Fibroblast of lung (primary cell): Measurements from ENCODE around the gene COP1. TPM values are rescaled to one million over a fixed set of nuclear protein-coding genes. Genes with fewer than 3 reads are reported as not detected.

ENCODE experiments used
- DNase-seq, 2 donors: peaks; one replicate each; pipeline versions ENCODE4 v3.0.0 to v3.0.0-alpha.2; 2010; ENCODE audit warnings: low read depth in 2 of 2
- H2AFZ ChIP-seq: 2 replicates; pipeline ENCODE4 v1.5.1; 2012; ENCODE audit warnings: low read length, control low read depth, inconsistent platforms
- H3K27ac ChIP-seq: 2 replicates; pipeline ENCODE4 v1.5.1; 2011; ENCODE audit warnings: low read length, control low read depth; ENCODE audit not compliant: insufficient read depth
- H3K27me3 ChIP-seq: 2 replicates; pipeline ENCODE4 v1.5.1; 2011; ENCODE audit warnings: mild to moderate bottlenecking, low read length; ENCODE audit not compliant: control insufficient read depth, insufficient read depth
- H3K36me3 ChIP-seq: 2 replicates; pipeline ENCODE4 v1.5.1; 2011; ENCODE audit warnings: low read length; ENCODE audit not compliant: control insufficient read depth, insufficient read depth
- H3K4me1 ChIP-seq: 2 replicates; pipeline ENCODE4 v1.5.1; 2011; ENCODE audit warnings: low read length; ENCODE audit not compliant: control insufficient read depth, insufficient read depth; ENCODE audit errors: extremely low read depth
- H3K4me2 ChIP-seq: 2 replicates; pipeline ENCODE4 v1.5.1; 2011; ENCODE audit warnings: low read length, control low read depth; ENCODE audit not compliant: insufficient read depth; ENCODE audit errors: extremely low read depth
- H3K4me3 ChIP-seq, 4 experiments: fragments of 200-600 bp in 1 of 4; sonication (generic) in 1 of 4; replicated peaks in 1 of 4; 2 replicates each; pipeline ENCODE4 v1.5.1; 2011 to 2016; ENCODE audit warnings: low read length in 4 of 4, low read depth in 3 of 4, mild to moderate bottlenecking in 3 of 4, control low read depth in 2 of 4, inconsistent platforms in 1 of 4, mixed read lengths in 1 of 4; ENCODE audit not compliant: insufficient read depth in 1 of 4; ENCODE audit errors: control extremely low read depth in 1 of 4
- H3K79me2 ChIP-seq: 2 replicates; pipeline ENCODE4 v1.5.1; 2012; ENCODE audit warnings: mild to moderate bottlenecking, low read length, inconsistent platforms; ENCODE audit not compliant: control insufficient read depth, insufficient read depth
- H3K9ac ChIP-seq: 2 replicates; pipeline ENCODE4 v1.5.1; 2011; ENCODE audit warnings: mild to moderate bottlenecking, low read length, control low read depth; ENCODE audit not compliant: insufficient read depth
- H3K9me3 ChIP-seq: 2 replicates; pipeline ENCODE4 v1.5.1; 2012; ENCODE audit warnings: low read depth, low read length; ENCODE audit not compliant: control insufficient read depth, insufficient read depth
- H4K20me1 ChIP-seq: 2 replicates; pipeline ENCODE4 v1.5.1; 2011; ENCODE audit warnings: low read length; ENCODE audit not compliant: control insufficient read depth, insufficient read depth; ENCODE audit errors: extremely low read depth
- EZH2 ChIP-seq: IDR thresholded peaks from 2 replicates; pipeline ENCODE4 v1.5.1; 2012; ENCODE audit warnings: low read length, control low read depth, mild to moderate bottlenecking; ENCODE audit errors: missing control alignments
- polyA plus RNA-seq, 2 donors: library from polyadenylated mRNA; depleted of rRNA in 1 of 2; stranded (reverse) in 1 of 2; unstranded in 1 of 2; fragments of >200 nt; gene quantifications; 2 replicates each; pipeline ENCODE4 v1.2.1, GENCODE V29; 2011 to 2012; ENCODE audit warnings: missing spikeins in 1 of 2
- total RNA-seq: library from RNA; depleted of rRNA; stranded (reverse); fragments of >200 nt; gene quantifications from 2 replicates; pipeline ENCODE4 v1.2.1, GENCODE V29; 2014
- TF ChIP-seq, protein P1 (sequence below), 2 donors: IDR thresholded peaks in 1 of 2; conservative IDR thresholded peaks in 1 of 2; 1 replicate in 1 of 2; 2 replicates in 1 of 2; pipeline ENCODE4 v1.5.1; 2011 to 2012; ENCODE audit warnings: low read length in 2 of 2, control low read depth in 1 of 2, inconsistent platforms in 1 of 2, low read depth in 1 of 2, mild to moderate bottlenecking in 1 of 2

Gene COP1
- total and polyA plus RNA-seq, 2 donors (not counting 1 experiment from before 2014, with no cell fraction given), result 42.0 to 48.1 TPM

GRCh38 chr1:176110203-176110602 is 96.9 kb downstream of the COP1 start:
- H3K4me2 ChIP-seq, result no peak overlapping the region
- no peaks in the 10 kb centered on the region for H3K79me2 ChIP-seq
- no peaks in the 10 kb centered on the region for H3K9me3 ChIP-seq
- no peak overlapping the region for H3K27ac ChIP-seq
- peak in 1 of 2 donors; percentile 58 for DNase-seq
- H3K27me3 ChIP-seq, result no peaks in the 10 kb centered on the region
- H3K4me3 ChIP-seq, result no peak overlapping the region
- H4K20me1 ChIP-seq, result no peaks in the 10 kb centered on the region
- H3K36me3 ChIP-seq, result no peaks in the 10 kb centered on the region
- H3K9ac ChIP-seq, result no peak overlapping the region
- TF ChIP-seq, protein P1, sequence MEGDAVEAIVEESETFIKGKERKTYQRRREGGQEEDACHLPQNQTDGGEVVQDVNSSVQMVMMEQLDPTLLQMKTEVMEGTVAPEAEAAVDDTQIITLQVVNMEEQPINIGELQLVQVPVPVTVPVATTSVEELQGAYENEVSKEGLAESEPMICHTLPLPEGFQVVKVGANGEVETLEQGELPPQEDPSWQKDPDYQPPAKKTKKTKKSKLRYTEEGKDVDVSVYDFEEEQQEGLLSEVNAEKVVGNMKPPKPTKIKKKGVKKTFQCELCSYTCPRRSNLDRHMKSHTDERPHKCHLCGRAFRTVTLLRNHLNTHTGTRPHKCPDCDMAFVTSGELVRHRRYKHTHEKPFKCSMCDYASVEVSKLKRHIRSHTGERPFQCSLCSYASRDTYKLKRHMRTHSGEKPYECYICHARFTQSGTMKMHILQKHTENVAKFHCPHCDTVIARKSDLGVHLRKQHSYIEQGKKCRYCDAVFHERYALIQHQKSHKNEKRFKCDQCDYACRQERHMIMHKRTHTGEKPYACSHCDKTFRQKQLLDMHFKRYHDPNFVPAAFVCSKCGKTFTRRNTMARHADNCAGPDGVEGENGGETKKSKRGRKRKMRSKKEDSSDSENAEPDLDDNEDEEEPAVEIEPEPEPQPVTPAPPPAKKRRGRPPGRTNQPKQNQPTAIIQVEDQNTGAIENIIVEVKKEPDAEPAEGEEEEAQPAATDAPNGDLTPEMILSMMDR (conservative IDR thresholded peaks at IDR 0.05 in 1 of 2, IDR thresholded peaks at IDR 0.05 in 1 of 2; ENCODE audit: low read depth in 1 of 2, low read length in 2 of 2), result no peak
- no peak for TF ChIP-seq EZH2
- no peaks in the 10 kb centered on the region for H3K4me1 ChIP-seq
- no peak overlapping the region for H2AFZ ChIP-seq

- no peak overlapping the region for H2AFZ ChIP-seq
- no peaks in the 10 kb centered on the region for H3K9me3 ChIP-seq
- no peaks in the 10 kb centered on the region for H3K4me1 ChIP-seq
- peak in 1 of 2 donors; percentile 35 for DNase-seq
- no peak overlapping the region for H3K9ac ChIP-seq
- no peaks in the 10 kb centered on the region for H4K20me1 ChIP-seq
- no peaks in the 10 kb centered on the region for H3K27me3 ChIP-seq
- no peak overlapping the region for H3K4me2 ChIP-seq
- no peak overlapping the region for H3K27ac ChIP-seq
- no peak overlapping the region for H3K4me3 ChIP-seq
- H3K79me2 ChIP-seq, result no peaks in the 10 kb centered on the region
- TF ChIP-seq EZH2, result no peak
- TF ChIP-seq, protein P1 (conservative IDR thresholded peaks at IDR 0.05 in 1 of 2, IDR thresholded peaks at IDR 0.05 in 1 of 2; ENCODE audit: low read depth in 1 of 2, low read length in 2 of 2), result no peak
- H3K36me3 ChIP-seq, result peaks cover 4% of the 10 kb centered on the region
These were observed 104.2 kb downstream of the COP1 start for GRCh38 chr1:176102768-176103350.

GRCh38 chr1:176101951-176102642 is 105.0 kb downstream of the COP1 start:
- TF ChIP-seq EZH2, result no peak
- TF ChIP-seq, protein P1 (conservative IDR thresholded peaks at IDR 0.05 in 1 of 2, IDR thresholded peaks at IDR 0.05 in 1 of 2; ENCODE audit: low read depth in 1 of 2, low read length in 2 of 2), result no peak
- Histone ChIP-seq H2AFZ (no peak overlapping the region), H3K9ac (no peak overlapping the region), H3K4me1 (no peaks in the 10 kb centered on the region), H3K4me2 (no peak overlapping the region), H4K20me1 (no peaks in the 10 kb centered on the region), H3K79me2 (no peaks in the 10 kb centered on the region), H3K27ac (no peak overlapping the region), H3K4me3 (no peak overlapping the region), H3K9me3 (no peaks in the 10 kb centered on the region), H3K36me3 (peaks cover 4% of the 10 kb centered on the region), H3K27me3 (no peaks in the 10 kb centered on the region)
- DNase-seq, result peak; percentile 20 to 21
